Glutamatergic neuron (in vitro differentiated cells): ENCODE data around the gene DKK3. TPM values are rescaled to one million over a fixed set of nuclear protein-coding genes. Genes with fewer than 3 reads are reported as not detected.

Experiments
- DNase-seq: peaks from one replicate; pipeline ENCODE4 v3.0.0; 2022
- H3K27ac Mint-ChIP-seq: one replicate; pipeline ENCODE4 v1.8.0; 2020; ENCODE audit warnings: mild to moderate bottlenecking, mixed read lengths, inconsistent platforms; ENCODE audit not compliant: unreplicated experiment
- H3K27me3 Mint-ChIP-seq: one replicate; pipeline ENCODE4 v1.8.0; 2020; ENCODE audit warnings: mild to moderate bottlenecking, moderate library complexity, mixed read lengths, inconsistent platforms; ENCODE audit not compliant: unreplicated experiment
- H3K36me3 Mint-ChIP-seq: one replicate; pipeline ENCODE4 v1.8.0; 2020; ENCODE audit warnings: mild to moderate bottlenecking, mixed read lengths, inconsistent platforms; ENCODE audit not compliant: unreplicated experiment
- H3K4me1 Mint-ChIP-seq: one replicate; pipeline ENCODE4 v1.8.0; 2020; ENCODE audit warnings: mild to moderate bottlenecking, low read depth, mixed read lengths, inconsistent platforms; ENCODE audit not compliant: unreplicated experiment
- H3K4me3 Mint-ChIP-seq: one replicate; pipeline ENCODE4 v1.8.0; 2020; ENCODE audit warnings: mild to moderate bottlenecking, mixed read lengths, inconsistent platforms; ENCODE audit not compliant: unreplicated experiment
- H3K9me3 Mint-ChIP-seq: one replicate; pipeline ENCODE4 v1.8.0; 2020; ENCODE audit warnings: mild to moderate bottlenecking, moderate library complexity, mixed read lengths, inconsistent platforms; ENCODE audit not compliant: unreplicated experiment
- total RNA-seq: library from RNA; stranded (reverse); fragmentation: NEBNext Ultra II Directional; extraction: Animal tissue kit (Norgen Biotek cat#: 25700); gene quantifications from one replicate; pipeline ENCODE4 v1.2.1, GENCODE V29; 2021; ENCODE audit not compliant: unreplicated experiment
- TF ChIP-seq, protein P1 (sequence below): fragments of 200-600 bp; sonication (generic); IDR thresholded peaks from one replicate; pipeline ENCODE4 v1.5.0; 2021; ENCODE audit not compliant: partially characterized antibody, unreplicated experiment

The DKK3 gene
- total RNA-seq, 1 donor from 2014 or later = 131 TPM

GRCh38 chr11:12005476-12005875 lies 3.0 kb downstream of the DKK3 start:
- peaks cover 22% of the 10 kb centered on the region for H3K4me1 Mint-ChIP-seq
- TF ChIP-seq, protein P1, sequence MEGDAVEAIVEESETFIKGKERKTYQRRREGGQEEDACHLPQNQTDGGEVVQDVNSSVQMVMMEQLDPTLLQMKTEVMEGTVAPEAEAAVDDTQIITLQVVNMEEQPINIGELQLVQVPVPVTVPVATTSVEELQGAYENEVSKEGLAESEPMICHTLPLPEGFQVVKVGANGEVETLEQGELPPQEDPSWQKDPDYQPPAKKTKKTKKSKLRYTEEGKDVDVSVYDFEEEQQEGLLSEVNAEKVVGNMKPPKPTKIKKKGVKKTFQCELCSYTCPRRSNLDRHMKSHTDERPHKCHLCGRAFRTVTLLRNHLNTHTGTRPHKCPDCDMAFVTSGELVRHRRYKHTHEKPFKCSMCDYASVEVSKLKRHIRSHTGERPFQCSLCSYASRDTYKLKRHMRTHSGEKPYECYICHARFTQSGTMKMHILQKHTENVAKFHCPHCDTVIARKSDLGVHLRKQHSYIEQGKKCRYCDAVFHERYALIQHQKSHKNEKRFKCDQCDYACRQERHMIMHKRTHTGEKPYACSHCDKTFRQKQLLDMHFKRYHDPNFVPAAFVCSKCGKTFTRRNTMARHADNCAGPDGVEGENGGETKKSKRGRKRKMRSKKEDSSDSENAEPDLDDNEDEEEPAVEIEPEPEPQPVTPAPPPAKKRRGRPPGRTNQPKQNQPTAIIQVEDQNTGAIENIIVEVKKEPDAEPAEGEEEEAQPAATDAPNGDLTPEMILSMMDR = no peak
- peaks cover 5% of the 10 kb centered on the region for H3K36me3 Mint-ChIP-seq
- no peak overlapping the region for H3K27ac Mint-ChIP-seq
- H3K9me3 Mint-ChIP-seq = peaks cover 10% of the 10 kb centered on the region
- peaks cover 2% of the 10 kb centered on the region for H3K27me3 Mint-ChIP-seq
- H3K4me3 Mint-ChIP-seq = peak overlapping the region; percentile 41
- DNase-seq = no peak

GRCh38 chr11:12005061-12005460 lies 3.4 kb downstream of the DKK3 start:
- Mint-ChIP-seq H3K4me3 (peak overlapping the region; percentile 41), H3K9me3 (peaks cover 10% of the 10 kb centered on the region)

DNA sequence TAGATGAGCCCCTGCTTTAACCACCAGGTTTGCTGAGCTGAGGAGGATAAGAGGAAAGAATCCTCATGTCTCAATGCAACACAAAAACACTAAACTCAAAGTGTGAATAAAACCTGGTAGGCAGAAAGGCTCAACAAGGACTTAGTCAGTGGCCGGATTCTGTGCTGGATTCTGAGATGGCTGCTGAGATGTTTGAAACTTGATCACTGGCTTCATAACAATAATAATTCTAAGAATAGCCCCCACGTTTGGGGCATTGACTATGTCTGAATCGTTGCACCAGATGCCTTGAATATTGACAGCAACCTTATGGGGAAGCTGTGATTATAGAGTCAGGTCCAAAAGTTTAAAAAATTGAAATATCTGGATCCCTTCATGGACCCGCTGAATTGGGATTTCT lies 4.6 kb downstream of the DKK3 start:
- H3K27ac Mint-ChIP-seq = no peak overlapping the region
- H3K4me3 Mint-ChIP-seq = no peak overlapping the region
- peaks cover 5% of the 10 kb centered on the region for H3K36me3 Mint-ChIP-seq
- DNase-seq = no peak
- peaks cover 22% of the 10 kb centered on the region for H3K4me1 Mint-ChIP-seq
- H3K27me3 Mint-ChIP-seq = peaks cover 1% of the 10 kb centered on the region
- H3K9me3 Mint-ChIP-seq = peaks cover 10% of the 10 kb centered on the region
- TF ChIP-seq, protein P1 = no peak

More at GRCh38 chr11:12005061-12005460, 3.4 kb downstream of the DKK3 start:
- no peak for DNase-seq
- peaks cover 5% of the 10 kb centered on the region for H3K36me3 Mint-ChIP-seq
- TF ChIP-seq, protein P1 = no peak
- no peak overlapping the region for H3K27ac Mint-ChIP-seq
- H3K27me3 Mint-ChIP-seq = peaks cover 2% of the 10 kb centered on the region
- peaks cover 22% of the 10 kb centered on the region for H3K4me1 Mint-ChIP-seq

DNA sequence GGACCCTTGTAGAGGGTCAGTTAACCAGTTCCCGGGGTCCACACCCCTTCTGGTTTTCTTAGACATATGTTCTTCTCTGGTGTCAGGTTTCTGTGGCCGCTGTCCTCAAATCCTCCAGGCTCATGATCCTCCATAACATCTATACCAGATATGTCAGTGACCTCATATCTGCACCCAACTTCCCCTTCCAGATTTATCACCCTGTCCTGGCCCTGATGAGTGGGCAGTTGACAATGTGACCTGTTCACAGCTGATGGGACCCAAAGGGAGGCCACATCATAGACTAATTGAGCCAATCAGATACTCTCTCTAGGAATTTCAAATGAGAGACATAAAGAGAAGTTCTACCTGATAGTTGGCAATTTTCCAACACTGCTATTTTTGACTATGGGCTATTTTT lies 5.1 kb downstream of the DKK3 start:
- H3K4me3 Mint-ChIP-seq = no peak overlapping the region
- H3K27me3 Mint-ChIP-seq = no peaks in the 10 kb centered on the region
- H3K27ac Mint-ChIP-seq = peak overlapping the region; percentile 60
- no peak for DNase-seq
- peaks cover 27% of the 10 kb centered on the region for H3K4me1 Mint-ChIP-seq
- TF ChIP-seq, protein P1 = no peak
- peaks cover 10% of the 10 kb centered on the region for H3K9me3 Mint-ChIP-seq
- peaks cover 5% of the 10 kb centered on the region for H3K36me3 Mint-ChIP-seq

DNA sequence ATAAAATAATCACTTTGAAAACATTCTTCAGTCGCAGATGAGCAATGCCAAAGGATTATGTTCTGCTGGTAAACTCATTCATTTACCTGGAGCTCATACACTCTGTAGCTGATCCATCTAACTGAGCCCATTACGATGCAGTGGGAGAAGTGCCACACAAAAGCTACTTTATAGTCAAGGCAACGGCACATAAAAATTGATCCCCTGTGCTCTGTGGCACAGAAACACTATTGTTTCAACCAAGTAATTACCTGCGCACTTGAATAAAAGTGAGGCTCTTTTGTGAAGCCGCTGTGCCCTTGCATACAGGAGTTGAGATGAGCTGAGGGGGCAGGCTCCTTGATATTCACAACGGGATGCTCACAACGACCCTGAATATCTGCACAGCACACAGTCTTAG lies 7.2 kb downstream of the DKK3 start:
- Mint-ChIP-seq H3K4me3 (no peak overlapping the region), H3K27ac (no peak overlapping the region)

More for the DNA sequence above, 7.2 kb downstream of the DKK3 start:
- peaks cover 35% of the 10 kb centered on the region for H3K4me1 Mint-ChIP-seq
- H3K27me3 Mint-ChIP-seq = peaks cover 6% of the 10 kb centered on the region
- no peak for DNase-seq
- peaks cover 5% of the 10 kb centered on the region for H3K36me3 Mint-ChIP-seq
- TF ChIP-seq, protein P1 = no peak
- peaks cover 17% of the 10 kb centered on the region for H3K9me3 Mint-ChIP-seq
